DMS 273 treated with DMSO at 0.1 percent for 48 hours (cell line): Measurements from ENCODE around the gene C1QTNF9.
"Not testable (repeated sequence)": the region's sequence is repeated elsewhere in the genome, so short reads cannot be mapped to it uniquely, and the experiment has no call there.

Experiments used
- DNase-seq: peaks from one replicate; lab custom pipeline; 2025; lab: John Stamatoyannopoulos, UW

Gene C1QTNF9, protein sequence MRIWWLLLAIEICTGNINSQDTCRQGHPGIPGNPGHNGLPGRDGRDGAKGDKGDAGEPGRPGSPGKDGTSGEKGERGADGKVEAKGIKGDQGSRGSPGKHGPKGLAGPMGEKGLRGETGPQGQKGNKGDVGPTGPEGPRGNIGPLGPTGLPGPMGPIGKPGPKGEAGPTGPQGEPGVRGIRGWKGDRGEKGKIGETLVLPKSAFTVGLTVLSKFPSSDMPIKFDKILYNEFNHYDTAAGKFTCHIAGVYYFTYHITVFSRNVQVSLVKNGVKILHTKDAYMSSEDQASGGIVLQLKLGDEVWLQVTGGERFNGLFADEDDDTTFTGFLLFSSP

DNA sequence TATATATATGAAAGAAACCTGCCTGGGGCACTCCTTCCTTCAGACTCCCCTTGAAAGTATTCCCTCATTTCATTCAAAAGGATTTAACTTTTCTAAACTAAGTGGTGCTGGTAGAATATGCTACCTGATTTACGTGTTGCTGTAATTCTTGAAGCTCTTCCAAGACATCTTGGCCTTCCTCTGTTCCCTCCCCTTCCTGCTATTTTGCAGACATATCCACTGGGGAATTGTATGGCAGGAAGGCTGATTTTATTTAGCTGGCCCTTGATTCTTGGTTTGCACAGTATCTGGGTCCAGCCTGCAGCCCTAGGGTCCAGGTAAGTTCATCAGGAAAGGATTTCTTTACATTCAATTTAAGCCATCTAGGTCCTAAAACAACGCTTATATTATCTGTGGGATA lies at the start of gene C1QTNF9:
Gene C1QTNF9, plus strand, starts transcription at position 281 of the 400 bp plus-strand sequence. CDS start 6,424 bp downstream, outside the sequence.
- not testable (repeated sequence) for DNase-seq

DNA sequence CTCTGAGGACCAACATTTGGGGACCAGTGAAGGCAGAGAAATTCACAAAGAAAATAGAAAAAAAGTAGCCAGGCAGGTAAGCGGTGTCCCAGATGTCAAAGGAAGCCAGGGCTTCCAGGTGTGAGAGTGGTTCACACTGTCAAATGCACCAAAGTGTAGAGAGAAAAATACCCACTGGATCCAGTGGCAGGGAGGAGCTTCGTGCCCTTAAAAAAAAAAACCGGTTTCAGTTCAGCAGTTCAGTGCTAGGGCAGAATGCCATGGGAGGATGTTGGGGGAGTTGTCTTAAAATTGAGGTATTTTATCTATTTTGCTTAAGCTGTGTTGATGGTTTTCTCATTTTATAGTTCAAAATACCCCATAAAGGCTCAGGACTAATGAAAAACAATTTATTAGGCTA lies 47.8 kb upstream of the C1QTNF9 start:
- no peak for DNase-seq

DNA sequence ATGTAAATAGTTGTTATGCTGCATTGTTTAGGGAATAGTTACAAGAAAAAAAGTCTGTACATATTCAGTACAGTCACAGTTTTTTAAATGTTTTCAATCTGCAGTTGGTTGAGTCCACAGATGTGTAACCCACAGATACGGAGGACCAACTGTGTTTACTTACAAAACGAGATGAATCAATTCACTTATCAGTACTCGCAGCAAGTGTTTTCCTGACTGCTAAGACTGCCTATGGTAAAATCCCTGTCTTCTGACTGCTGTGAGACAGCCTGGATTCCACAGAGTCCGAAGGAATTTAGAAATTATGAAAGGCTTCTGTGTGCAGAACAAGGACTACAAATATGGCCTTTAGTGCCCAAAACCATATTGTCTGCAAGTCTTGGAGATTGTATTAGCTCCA lies 45.7 kb upstream of the C1QTNF9 start:
- no peak for DNase-seq

DNA sequence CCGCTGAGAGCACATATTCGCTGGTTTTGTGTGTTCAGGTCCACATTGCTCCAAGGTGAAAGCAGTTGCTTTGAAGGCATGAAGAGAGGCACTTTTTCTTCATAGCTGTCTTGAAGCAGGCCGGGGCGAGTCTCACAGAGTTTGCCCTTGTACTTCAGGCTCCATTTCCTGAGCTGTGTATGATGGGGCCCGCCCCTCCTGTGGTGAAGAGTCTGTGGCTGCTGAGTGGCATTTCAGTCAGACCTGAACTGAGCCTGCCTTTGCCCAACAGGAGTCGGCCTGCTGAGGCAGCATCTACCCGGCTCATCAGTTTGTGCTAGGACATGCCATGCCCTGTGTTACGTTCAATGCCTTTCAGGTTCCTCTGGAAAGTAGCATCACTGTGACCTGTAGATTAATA lies 44.4 kb upstream of the C1QTNF9 start:
- no peak for DNase-seq

DNA sequence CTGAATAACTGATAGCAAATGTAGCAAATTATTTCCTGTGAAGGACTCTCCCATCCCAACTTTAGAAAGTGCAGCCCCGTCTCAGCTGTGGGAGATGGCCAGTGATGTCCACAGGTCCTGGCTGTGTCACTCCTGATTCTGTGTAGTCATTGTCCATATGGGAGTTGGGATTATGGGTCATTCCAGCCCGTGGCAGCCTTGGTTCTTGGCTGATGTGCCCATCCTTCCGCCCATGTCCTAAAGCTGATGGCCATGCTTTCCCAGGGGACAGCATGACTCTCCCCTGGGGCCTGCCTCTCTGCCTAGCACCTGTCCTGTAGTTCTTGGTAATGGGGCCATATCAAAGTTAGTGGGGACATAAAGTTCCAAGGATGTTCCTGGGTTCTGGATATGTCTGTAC lies 43.9 kb upstream of the C1QTNF9 start:
- DNase-seq, result no peak

DNA sequence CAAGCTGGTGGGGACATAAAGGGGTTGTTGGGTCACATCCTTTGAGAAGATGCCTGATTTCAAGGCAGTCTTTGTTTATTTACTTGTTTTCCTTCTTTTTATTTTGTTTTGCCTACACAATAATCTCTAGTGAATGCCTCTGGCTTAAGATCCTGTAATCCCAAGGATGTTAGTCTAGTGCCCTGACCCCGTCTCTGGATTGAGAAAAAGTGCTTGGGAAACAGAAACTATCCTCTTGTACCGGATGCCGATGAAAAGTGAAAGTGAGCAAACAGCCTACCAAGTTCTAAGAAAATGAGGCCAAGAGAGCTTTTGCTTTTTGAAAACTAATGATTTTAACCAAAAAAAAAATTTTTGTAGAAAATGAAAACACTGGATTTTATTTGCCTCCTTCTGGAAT lies 42.1 kb upstream of the C1QTNF9 start:
- no peak for DNase-seq

DNA sequence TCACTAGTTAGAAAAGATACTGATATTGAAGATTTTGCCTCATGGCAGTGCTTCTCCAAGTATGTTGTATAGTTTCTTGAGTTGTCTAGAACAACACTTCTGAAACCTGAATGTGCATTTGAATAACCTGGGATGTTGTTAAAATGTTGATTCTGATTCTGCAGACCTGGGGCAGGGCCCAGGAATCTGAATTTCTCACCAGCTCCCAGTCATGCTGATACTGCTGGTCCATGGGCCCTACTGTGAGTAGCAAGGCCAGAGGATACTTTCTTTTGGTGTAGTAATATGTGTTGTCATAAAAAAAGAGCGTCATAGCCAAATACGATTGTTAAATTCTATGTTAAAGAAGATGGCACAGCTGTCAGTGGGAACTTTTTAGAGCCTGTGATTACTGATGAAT lies 41.6 kb upstream of the C1QTNF9 start:
- DNase-seq, result no peak

DNA sequence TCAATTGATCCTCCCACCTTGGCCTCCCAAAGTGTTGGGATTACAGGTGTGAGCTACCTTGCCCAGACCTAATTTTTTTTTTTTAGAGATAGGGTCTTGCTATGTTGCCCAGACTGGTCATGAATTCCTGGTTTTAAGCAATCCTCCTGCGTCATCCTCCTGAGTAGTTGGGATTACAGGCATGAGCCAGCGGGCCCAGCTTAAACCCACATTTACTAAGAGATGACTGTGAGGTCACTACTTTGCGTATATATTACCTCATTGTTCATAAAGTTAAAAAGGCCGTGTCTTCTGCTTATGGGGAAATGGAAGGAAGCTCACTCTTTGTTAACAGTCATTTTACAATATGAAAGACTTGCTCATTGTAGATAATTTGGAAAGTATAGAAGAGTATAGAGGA lies 39.6 kb upstream of the C1QTNF9 start:
- no peak for DNase-seq

DNA sequence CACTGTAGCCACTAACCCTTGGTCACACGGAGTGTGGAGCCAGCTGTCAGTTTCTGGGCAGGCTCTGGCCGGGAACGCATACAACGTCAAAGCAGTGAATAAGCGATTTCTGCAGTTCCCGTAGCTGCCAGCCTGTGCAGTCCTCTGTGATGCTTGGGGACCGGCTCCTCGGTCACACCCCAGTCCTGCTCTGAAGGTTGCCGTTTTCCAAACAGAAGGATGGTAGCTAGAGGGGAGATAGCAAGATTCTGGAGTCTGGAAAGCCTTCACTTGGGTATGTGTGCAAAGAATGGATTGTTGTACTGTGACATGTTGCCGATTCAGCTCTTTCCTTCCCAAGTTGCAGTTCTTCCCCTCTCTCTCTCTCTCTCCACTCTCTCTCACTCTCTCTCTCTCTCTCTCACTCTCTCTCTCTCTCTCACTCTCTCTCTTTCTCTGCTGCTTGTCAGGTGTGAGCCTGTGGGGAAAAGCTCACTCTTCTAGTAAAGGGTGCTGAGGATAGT lies 38.7 kb upstream of the C1QTNF9 start:
- DNase-seq, result no peak

DNA sequence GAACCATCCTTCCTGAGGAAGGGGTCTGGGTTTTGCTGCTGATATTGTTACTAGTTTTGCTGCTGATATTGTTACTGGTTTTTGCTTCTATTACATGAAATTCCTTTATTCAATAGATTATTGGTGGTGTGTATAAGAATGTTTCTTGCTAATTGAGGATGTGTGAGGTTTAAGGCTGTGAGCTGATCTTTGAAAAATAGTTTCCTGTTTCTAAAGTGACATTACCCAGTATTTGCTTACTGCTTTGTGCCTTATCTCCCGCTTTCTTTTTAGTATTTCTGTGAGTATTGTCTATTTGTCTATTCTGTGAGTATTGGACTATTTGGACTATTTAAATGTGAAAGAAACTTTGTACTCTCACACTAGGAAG lies 38.2 kb upstream of the C1QTNF9 start:
- no peak for DNase-seq

DNA sequence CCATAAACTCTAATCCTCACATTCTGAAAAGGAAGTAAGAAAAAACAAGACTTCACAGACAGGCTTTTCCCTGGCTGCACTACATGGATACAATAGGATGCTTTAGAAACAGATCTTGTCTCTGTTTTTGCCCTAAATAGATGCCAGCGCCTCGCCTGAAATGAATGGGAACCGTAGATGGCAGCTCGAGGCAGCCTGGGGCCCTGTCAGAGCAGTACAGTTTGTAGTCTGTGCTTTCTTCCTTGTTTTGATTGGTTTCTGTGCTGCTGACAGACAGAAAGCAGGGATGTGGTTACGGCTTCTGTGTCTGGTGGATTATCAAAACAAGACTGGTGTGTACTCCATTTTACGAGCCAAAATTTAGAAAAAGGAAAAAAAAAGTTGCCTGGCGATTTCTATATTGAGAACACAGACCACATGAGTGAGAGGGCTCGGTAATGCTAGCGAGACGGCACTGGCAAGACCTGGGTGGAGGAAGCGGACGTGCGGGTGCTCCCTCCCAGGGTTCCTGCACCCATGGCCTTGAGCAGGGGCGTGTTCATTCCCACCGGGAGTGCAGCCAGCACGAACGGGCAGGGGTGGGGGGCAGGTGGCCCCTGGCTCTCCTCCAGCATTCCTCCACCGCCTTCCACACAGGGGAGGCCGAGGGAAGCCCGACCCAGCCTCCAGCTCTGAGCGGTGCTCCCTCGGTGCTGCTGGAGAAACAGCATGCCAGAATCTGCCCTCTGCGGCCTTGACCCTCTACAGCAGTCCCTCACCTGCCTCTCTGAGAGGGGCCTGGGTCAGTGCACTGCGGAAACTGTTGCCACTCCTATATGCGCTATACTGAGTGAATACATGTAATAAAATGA lies 37.6 kb upstream of the C1QTNF9 start:
- no peak for DNase-seq

DNA sequence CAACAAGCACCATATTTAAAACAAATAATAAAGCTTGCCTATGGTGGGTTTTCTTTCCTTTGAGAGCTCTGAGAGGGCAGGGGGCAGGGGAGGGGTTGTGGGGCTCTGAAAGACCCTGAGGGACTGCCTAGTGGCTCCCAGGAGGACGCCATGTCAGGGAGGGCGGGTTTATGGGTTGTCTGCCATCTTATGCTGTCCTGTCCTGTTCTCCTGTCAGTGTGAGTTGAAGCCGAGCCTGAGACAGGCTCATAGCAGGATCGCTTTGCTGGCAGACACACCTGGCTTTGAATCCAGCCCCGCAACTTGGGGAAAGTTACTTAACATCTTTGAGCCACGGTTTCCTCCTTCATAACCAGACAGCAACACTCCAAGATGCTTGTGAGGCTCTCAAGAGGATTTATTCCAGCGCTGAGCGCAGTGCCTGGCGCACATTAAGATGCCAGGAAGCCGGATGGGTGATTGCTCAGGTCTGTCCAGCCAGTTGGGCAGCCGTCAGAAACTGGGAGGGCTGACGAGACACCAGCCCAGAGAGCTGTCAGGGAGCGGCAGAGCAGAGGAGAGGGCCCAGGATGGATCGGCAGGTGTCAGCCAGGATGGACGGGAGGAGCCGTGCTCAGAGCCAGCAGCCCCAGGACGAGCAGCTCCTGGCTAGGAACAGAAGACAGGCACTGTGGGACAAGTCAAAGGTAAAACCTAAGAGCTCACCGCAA lies 36.8 kb upstream of the C1QTNF9 start:
- no peak for DNase-seq

DNA sequence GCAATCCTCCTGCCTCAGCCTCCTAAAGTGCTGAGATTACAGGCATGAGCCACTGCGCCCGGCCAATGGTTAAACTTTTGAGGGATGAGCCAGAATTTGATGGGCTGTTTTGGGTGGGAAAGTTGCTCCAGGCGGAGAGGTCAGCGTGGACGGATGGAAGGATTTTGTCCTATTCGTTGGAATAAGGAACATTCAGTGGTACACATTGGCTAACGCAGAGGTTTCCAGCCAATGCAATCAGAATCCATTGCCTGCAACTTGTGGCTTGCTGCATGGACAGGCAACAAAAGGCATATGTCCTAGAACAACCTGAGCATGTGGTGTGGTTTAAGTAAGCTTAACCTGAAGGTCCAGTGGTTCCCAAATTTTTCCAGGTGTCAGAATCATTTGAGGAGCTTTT lies 35.5 kb upstream of the C1QTNF9 start:
- no peak for DNase-seq

DNA sequence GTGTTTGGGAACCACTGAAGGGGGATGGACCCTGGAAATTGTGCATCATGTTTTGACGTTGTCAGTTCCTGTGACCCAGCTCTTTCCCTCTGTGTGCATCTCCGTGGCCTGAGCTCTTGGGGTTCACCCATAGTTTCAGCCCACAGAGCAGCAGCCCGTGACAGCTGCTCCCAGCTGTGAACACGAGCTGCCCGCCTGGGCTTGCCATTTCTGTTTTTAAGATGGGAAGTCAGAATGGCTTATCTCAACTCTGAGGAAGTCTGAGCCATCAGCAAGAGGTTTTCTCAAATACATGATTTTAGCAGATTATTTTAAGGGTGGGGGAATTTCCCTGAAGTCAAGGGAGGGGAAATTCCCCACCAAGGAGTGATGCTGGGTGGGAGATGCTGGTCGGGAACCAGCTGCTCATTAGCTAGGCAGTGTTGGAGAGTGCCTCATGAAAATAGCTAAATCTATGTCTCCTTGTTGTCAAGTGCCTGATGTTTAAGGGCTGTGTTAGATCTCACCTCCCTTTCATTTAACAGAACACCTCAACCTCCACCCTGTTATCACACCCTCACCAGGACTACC lies 34.8 kb upstream of the C1QTNF9 start:
- no peak for DNase-seq

DNA sequence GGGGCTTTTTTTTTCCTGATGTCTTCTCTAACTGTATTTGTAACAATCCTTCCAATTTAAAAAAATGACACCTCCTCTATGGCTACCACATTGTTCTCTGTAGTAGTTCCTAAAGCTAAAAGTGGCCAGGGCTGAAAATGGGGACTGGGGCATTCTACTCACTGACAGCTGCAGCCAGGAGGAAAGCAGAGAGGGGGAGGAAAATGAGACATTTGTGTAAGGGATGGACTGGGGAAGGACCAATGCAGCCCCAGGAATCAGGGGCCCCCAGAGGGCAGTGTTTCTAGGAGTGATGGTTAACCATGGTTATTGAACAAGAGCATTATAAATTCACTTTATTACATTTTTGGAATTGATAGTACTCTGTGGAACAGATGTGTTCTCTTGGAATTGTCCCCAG lies 34.3 kb upstream of the C1QTNF9 start:
- DNase-seq, result no peak

DNA sequence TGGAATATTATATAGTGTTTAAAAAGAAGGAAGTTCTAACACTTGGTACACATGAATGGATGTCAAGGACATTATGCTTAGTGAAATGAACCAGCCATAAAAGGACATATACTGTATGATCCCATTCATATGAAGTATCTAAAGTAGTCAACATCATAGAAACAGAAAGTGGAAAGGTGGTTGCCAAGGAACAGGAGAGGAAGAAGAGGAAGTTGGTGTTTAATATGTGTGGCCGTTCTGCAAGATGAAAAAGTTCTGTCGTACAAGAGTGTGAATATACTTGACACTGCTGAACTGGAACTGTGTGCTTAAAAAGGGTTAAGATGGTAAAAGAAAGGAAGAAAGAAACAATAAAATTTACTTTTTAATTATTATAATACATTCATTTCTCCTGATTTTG lies 33.1 kb upstream of the C1QTNF9 start:
- no peak for DNase-seq

DNA sequence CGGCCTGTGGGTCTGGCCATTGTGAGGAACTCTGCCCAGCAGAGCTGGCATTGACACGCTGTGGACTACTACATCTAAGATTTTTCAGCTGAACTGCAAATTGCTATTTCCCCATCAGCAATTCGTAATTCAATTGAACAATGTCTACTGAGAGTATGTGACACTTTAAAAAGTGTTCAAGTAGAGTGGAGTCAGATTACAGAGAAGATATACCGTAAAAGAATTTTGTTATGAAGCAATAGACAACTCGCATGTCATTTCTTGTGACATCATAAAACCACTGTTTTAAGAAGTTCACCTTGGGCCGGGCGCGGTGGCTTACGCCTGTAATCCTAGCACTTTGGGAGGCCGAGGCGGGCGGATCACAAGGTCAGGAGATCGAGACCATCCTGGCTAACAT lies 32.5 kb upstream of the C1QTNF9 start:
- no peak for DNase-seq

DNA sequence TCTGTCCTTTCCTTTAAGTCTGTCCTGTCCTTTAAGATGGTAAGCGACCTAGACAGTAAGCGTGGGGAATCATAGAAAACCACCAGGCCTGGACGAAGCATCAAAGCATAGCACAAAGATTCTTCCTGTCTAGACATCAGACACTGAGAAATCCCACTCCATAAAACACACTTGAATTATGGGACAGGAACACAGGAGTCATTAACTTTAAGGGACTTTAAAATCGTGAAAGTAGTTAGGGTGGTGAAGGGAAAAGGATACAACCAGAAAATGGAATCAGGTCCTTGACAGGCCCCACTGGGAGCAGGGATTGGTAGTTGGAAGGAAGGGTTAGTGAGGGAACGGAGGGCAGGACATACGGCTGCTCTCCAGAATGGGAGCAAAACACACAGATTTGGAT lies 31.6 kb upstream of the C1QTNF9 start:
- no peak for DNase-seq

DNA sequence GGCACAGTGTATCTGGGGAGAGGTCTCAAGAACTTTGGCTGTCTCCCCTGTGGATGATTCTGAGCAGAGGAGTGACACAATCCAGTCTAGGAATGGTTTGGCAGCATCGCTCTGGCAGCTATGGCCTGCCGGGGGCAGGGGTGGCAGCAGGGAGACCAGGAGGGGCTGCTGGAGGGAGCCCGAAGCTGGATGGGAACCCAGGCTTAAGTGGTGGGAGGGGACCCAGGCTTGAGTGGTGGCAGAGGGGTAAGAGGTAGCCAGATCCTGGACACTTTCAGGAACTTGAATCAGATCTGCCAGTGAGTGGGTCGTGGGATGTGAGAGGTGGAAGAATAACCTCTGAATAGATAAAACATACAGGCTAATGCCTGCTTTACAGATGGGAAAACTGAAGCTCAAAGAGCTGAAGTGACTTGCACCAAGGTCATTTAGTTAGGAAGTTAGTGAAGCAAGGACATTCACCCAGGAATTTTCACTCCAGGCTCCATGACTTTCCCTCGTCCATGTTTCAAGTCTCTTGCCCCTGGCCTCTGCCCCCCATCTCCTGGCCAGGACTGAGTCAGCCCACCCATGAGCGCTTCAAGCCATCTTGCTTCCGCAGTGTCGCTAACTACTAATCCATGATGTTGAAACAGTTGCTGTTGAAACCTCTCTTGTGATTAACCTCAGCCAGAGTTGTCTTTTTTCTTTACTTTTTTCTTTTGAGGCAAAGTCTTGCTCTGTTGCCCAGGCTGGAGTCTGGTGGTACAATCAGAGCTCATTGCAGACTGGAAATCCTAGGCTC lies 29.9 kb upstream of the C1QTNF9 start:
- DNase-seq, result no peak

DNA sequence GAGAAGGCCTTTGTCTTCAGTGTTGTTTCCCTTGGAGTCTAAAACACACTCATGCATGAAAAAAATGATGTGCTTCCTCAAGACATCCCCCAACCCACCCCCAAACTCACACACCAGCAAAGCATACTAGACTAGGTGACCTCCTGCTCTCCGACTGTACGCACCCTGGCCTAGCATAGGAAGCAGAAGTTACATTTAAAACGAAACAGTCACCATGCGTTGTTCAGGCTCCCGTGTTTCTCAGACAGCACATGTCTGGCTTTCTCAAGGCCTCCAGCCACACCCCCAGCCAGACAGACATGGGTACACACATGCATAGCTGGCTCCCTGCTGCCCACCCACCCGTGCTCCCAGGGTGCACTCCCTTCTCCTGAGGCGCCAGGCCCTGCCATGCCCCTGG lies 28.7 kb upstream of the C1QTNF9 start:
- DNase-seq, result no peak

DNA sequence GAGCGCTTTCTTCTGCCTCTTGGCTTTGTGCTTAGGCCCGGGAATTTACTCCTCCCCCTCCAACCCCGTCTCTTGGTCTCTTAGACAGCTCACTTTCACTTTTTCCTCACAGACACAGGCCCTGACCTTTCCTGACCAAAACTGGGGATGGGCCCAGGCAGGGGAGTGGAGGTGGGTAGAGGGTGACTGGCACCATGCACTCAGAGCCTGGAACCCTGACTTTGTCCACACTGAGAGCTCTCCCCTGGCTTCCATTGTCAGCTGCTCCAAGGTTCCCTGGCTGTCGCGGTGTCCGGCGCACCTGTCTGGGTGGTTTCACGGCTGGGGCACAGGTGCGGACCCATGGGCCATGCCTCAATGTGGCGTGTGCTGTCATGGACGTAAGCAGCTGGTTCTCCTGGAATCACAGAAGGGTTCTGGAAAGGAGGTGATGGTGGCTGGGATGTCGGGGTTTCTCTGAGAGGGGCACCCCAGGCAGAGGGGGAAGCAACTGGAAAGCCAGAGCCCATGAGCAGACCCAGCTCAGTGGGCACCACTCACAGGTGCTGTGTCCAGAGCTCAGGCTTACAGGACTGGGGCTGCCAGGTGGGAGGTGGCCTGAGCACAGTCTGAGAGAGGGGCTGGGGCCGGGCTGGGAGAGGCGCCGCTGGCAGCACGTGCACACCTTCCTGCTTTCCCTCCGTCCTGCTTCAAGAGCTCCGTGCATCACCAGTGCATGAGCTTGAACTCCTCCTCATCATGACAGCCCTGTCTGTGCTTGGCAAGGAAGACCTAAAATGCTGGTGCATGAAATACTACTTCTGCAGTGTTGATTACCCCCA lies 28.0 kb upstream of the C1QTNF9 start:
- DNase-seq, result no peak
